H9 (cell line): ENCODE measurements around the gene KIF26A. TPM values are rescaled to one million over a fixed set of nuclear protein-coding genes. Genes with fewer than 3 reads are reported as not detected.

Source experiments
- DNase-seq: peaks from one replicate; pipeline ENCODE4 v3.0.0-alpha.2; 2017
- H2AFZ ChIP-seq: one replicate; pipeline ENCODE4 v1.6.1; 2013; ENCODE audit warnings: mild to moderate bottlenecking, low read length, control low read depth, moderate library complexity
- H2AK5ac ChIP-seq: 2 replicates; pipeline ENCODE4 v1.6.1; 2013; ENCODE audit warnings: low read length, control low read depth, mixed read lengths; ENCODE audit not compliant: insufficient read length
- H2BK120ac ChIP-seq: one replicate; pipeline ENCODE4 v1.6.1; 2013; ENCODE audit warnings: low read depth, mild to moderate bottlenecking, low read length, control low read depth, inconsistent platforms; ENCODE audit not compliant: poor library complexity, severe bottlenecking
- H2BK12ac ChIP-seq: 2 replicates; pipeline ENCODE4 v1.6.1; 2013; ENCODE audit warnings: low read length, control low read depth, mixed read lengths, low read depth; ENCODE audit not compliant: insufficient read length
- H2BK15ac ChIP-seq: 2 replicates; pipeline ENCODE4 v1.6.1; 2013; ENCODE audit warnings: low read depth, low read length, control low read depth
- H2BK20ac ChIP-seq: one replicate; pipeline ENCODE4 v1.6.1; 2013; ENCODE audit warnings: low read depth, mild to moderate bottlenecking, low read length, control low read depth, inconsistent platforms; ENCODE audit not compliant: poor library complexity, severe bottlenecking
- H2BK5ac ChIP-seq: 2 replicates; pipeline ENCODE4 v1.6.1; 2013; ENCODE audit warnings: low read length, control low read depth, mixed read lengths; ENCODE audit not compliant: insufficient read length
- H3K14ac ChIP-seq: 2 replicates; pipeline ENCODE4 v1.6.1; 2013; ENCODE audit warnings: low read length, control low read depth; ENCODE audit not compliant: insufficient read depth
- H3K18ac ChIP-seq: 2 replicates; pipeline ENCODE4 v1.6.1; 2013; ENCODE audit warnings: low read depth, mild to moderate bottlenecking, mixed read lengths, low read length, control low read depth; ENCODE audit not compliant: insufficient read length
- H3K23ac ChIP-seq: 2 replicates; pipeline ENCODE4 v1.6.1; 2013; ENCODE audit warnings: low read length, control low read depth, mixed read lengths, low read depth; ENCODE audit not compliant: insufficient read length
- H3K23me2 ChIP-seq: 2 replicates; pipeline ENCODE4 v1.6.1; 2013; ENCODE audit warnings: low read depth, mild to moderate bottlenecking, mixed read lengths, low read length, control low read depth; ENCODE audit not compliant: insufficient read length, poor library complexity, severe bottlenecking
- H3K27ac ChIP-seq: 2 replicates; pipeline ENCODE4 v1.5.1; 2013; ENCODE audit warnings: low read length, control low read depth, mixed read lengths, low read depth; ENCODE audit not compliant: insufficient read length
- H3K27me3 ChIP-seq: 2 replicates; pipeline ENCODE4 v1.6.1; 2013; ENCODE audit warnings: low read length, control low read depth, inconsistent platforms; ENCODE audit not compliant: insufficient read depth
- H3K4ac ChIP-seq: 2 replicates; pipeline ENCODE4 v1.6.1; 2013; ENCODE audit warnings: low read depth, mild to moderate bottlenecking, control low read depth, inconsistent platforms, low read length, moderate library complexity
- H3K4me1 ChIP-seq: 2 replicates; pipeline ENCODE4 v1.6.1; 2013; ENCODE audit warnings: low read length, control low read depth, inconsistent platforms; ENCODE audit not compliant: insufficient read depth
- H3K4me2 ChIP-seq: 2 replicates; pipeline ENCODE4 v1.6.1; 2013; ENCODE audit warnings: low read length, control low read depth, mixed read lengths; ENCODE audit not compliant: insufficient read length, insufficient read depth
- H3K56ac ChIP-seq: 2 replicates; pipeline ENCODE4 v1.6.1; 2013; ENCODE audit warnings: low read depth, mild to moderate bottlenecking, mixed read lengths, low read length, control low read depth; ENCODE audit not compliant: insufficient read length
- H3K79me1 ChIP-seq: 2 replicates; pipeline ENCODE4 v1.6.1; 2013; ENCODE audit warnings: low read depth, mild to moderate bottlenecking, moderate library complexity, low read length, control low read depth, inconsistent platforms; ENCODE audit not compliant: insufficient read depth, poor library complexity, severe bottlenecking
- H3K79me2 ChIP-seq: 2 replicates; pipeline ENCODE4 v1.6.1; 2013; ENCODE audit warnings: low read length, control low read depth, inconsistent platforms; ENCODE audit not compliant: insufficient read depth
- H3K9ac ChIP-seq: 2 replicates; pipeline ENCODE4 v1.6.1; 2013; ENCODE audit warnings: low read length, control low read depth, mixed read lengths; ENCODE audit not compliant: insufficient read length; ENCODE audit errors: extremely low read depth
- H3K9me3 ChIP-seq: one replicate; pipeline ENCODE4 v1.6.1; 2013; ENCODE audit warnings: low read depth, low read length, inconsistent platforms; ENCODE audit not compliant: control insufficient read depth
- H3T11ph ChIP-seq: one replicate; pipeline ENCODE4 v1.6.1; 2013; ENCODE audit warnings: mild to moderate bottlenecking, low read length, control low read depth, inconsistent platforms
- H4K20me1 ChIP-seq: one replicate; pipeline ENCODE4 v1.6.1; 2013; ENCODE audit not compliant: control insufficient read depth, insufficient read length, insufficient read depth
- H4K5ac ChIP-seq: 2 replicates; pipeline ENCODE4 v1.6.1; 2013; ENCODE audit warnings: low read depth, mild to moderate bottlenecking, mixed read lengths, low read length, control low read depth; ENCODE audit not compliant: insufficient read length
- H4K8ac ChIP-seq: replicated peaks from 2 replicates; pipeline ENCODE4 v1.6.1; 2013; ENCODE audit warnings: low read length, control low read depth, mixed read lengths, low read depth; ENCODE audit not compliant: insufficient read length
- H4K91ac ChIP-seq: 2 replicates; pipeline ENCODE4 v1.6.1; 2013; ENCODE audit warnings: low read depth, mild to moderate bottlenecking, moderate library complexity, mixed read lengths, low read length, control low read depth; ENCODE audit not compliant: insufficient read length
- H3K27ac Mint-ChIP-seq, 3 experiments: 2 replicates in 2 of 3; 3 replicates in 1 of 3; pipeline ENCODE4 v1.8.0; 2020 to 2021; ENCODE audit warnings: mixed read lengths in 3 of 3, mild to moderate bottlenecking in 1 of 3, moderate library complexity in 1 of 3
- H3K27me3 Mint-ChIP-seq: 2 replicates; pipeline ENCODE4 v1.8.0; 2021; ENCODE audit warnings: low read depth, mild to moderate bottlenecking, moderate library complexity, mixed read lengths
- H3K36me3 Mint-ChIP-seq, 3 experiments: 2 replicates in 2 of 3; 3 replicates in 1 of 3; pipeline ENCODE4 v1.8.0; 2020 to 2021; ENCODE audit warnings: low read depth in 3 of 3, mixed read lengths in 3 of 3; ENCODE audit not compliant: insufficient read depth in 1 of 3
- H3K4me1 Mint-ChIP-seq, 2 experiments: 2 replicates each; pipeline ENCODE4 v1.8.0; 2020; ENCODE audit warnings: mixed read lengths in 2 of 2
- H3K4me3 Mint-ChIP-seq, 2 experiments: 2 replicates in 1 of 2; 3 replicates in 1 of 2; pipeline ENCODE4 v1.8.0; 2020 to 2021; ENCODE audit warnings: mild to moderate bottlenecking in 2 of 2, mixed read lengths in 2 of 2, moderate library complexity in 1 of 2
- H3K9me3 Mint-ChIP-seq, 2 experiments: 2 replicates in 1 of 2; 3 replicates in 1 of 2; pipeline ENCODE4 v1.8.0; 2020; ENCODE audit warnings: mild to moderate bottlenecking in 2 of 2, mixed read lengths in 2 of 2, moderate library complexity in 1 of 2
- CTCF ChIP-seq: fragments of 200-600 bp; sonication (generic); conservative IDR thresholded peaks from 3 replicates; pipeline ENCODE4 v1.8.0; 2021; ENCODE audit warnings: antibody characterized with exemption, mild to moderate bottlenecking
- WGBS: extraction: QIAGEN DNeasy Blood & Tissue Kit; methylation state at CpG from one replicate; pipeline ENCODE4 v1.1.7; 2013; ENCODE audit warnings: missing lambda C conversion rate, low lambda C conversion rate, mixed read lengths; ENCODE audit not compliant: insufficient read length; ENCODE audit errors: extremely low coverage; 5-methylcytosine and 5-hydroxymethylcytosine counted together
- total RNA-seq: library from RNA; stranded (reverse); gene quantifications from 2 replicates; pipeline ENCODE4 v1.2.1, GENCODE V29; 2021

The KIF26A gene
- total RNA-seq, 1 experiment from 2014 or later: 44.2 TPM

GRCh38 chr14:104136472-104137296, 1.7 kb upstream of the KIF26A start:
- H3K9ac ChIP-seq: no peak overlapping the region
- H3K9me3 ChIP-seq: no peaks in the 10 kb centered on the region
- no peak overlapping the region for H4K8ac ChIP-seq
- H3K18ac ChIP-seq: no peak overlapping the region
- no peak overlapping the region for H3T11ph ChIP-seq
- no peaks in the 10 kb centered on the region; the same call in 1 of the 2 replicates for H3K4me1 ChIP-seq
- no peak overlapping the region for H2BK15ac ChIP-seq
- Mint-ChIP-seq H3K27me3 (peaks cover 54% of the 10 kb centered on the region), H3K27ac (no peak overlapping the region), H3K9me3 (no peaks in the 10 kb centered on the region; a peak in 1 of 5 replicates), H3K36me3 (peaks cover 0 to 4% (median 0%) of the 10 kb centered on the region in 3 experiments; a peak in 2 of 7 replicates), H3K4me1 (peaks cover 21 to 31% of the 10 kb centered on the region in 2 experiments), H3K4me3 (peak overlapping the region; percentile 55 to 79)
- no peak overlapping the region for H2BK120ac ChIP-seq
- H2AK5ac ChIP-seq: no peak overlapping the region
- H2BK20ac ChIP-seq: no peak overlapping the region
- no peak for TF ChIP-seq CTCF
- WGBS: no CpG with 5 or more reads among the region's 77 CpGs
- H3K4me2 ChIP-seq: peak overlapping the region; percentile 60
- no peak overlapping the region for H2BK12ac ChIP-seq
- peaks cover 19% of the 10 kb centered on the region for H3K27me3 ChIP-seq
- no peak overlapping the region for H3K27ac ChIP-seq
- no peak overlapping the region for H3K14ac ChIP-seq
- peaks cover 1% of the 10 kb centered on the region; the same call in 1 of the 2 replicates for H3K79me2 ChIP-seq
- no peak overlapping the region for H2AFZ ChIP-seq
- H4K5ac ChIP-seq: no peak overlapping the region
- no peak overlapping the region for H3K56ac ChIP-seq
- no peak overlapping the region for H3K23ac ChIP-seq
- H3K79me1 ChIP-seq: no peaks in the 10 kb centered on the region
- peaks cover 24% of the 10 kb centered on the region for H3K23me2 ChIP-seq
- H4K20me1 ChIP-seq: peaks cover 2% of the 10 kb centered on the region
- no peak overlapping the region for H2BK5ac ChIP-seq
- DNase-seq: peak; percentile 36
- no peak overlapping the region for H3K4ac ChIP-seq
- no peak overlapping the region for H4K91ac ChIP-seq
